Hepatocyte (in vitro differentiated cells): ENCODE results near the gene SRM.

Experiments
- EZH2 ChIP-seq: fragments of 200-600 bp; sonication (generic); IDR thresholded peaks from 2 replicates; pipeline ENCODE4 v1.6.1; 2016; ENCODE audit warnings: antibody characterized with exemption, mild to moderate bottlenecking, borderline replicate concordance
- EZH2phosphoT487 ChIP-seq: fragments of 200-600 bp; sonication (generic); IDR thresholded peaks from one replicate; pipeline ENCODE4 v1.6.1; 2018; ENCODE audit warnings: antibody characterized with exemption, mild to moderate bottlenecking, low read depth, moderate library complexity; ENCODE audit not compliant: unreplicated experiment, severe bottlenecking
- TF ChIP-seq, protein P1 (sequence below): fragments of 200-600 bp; sonication (generic); IDR thresholded peaks from 2 replicates; pipeline ENCODE4 v1.5.1; 2016; ENCODE audit warnings: antibody characterized with exemption, mild to moderate bottlenecking; ENCODE audit not compliant: poor library complexity

- TF ChIP-seq, protein P1, sequence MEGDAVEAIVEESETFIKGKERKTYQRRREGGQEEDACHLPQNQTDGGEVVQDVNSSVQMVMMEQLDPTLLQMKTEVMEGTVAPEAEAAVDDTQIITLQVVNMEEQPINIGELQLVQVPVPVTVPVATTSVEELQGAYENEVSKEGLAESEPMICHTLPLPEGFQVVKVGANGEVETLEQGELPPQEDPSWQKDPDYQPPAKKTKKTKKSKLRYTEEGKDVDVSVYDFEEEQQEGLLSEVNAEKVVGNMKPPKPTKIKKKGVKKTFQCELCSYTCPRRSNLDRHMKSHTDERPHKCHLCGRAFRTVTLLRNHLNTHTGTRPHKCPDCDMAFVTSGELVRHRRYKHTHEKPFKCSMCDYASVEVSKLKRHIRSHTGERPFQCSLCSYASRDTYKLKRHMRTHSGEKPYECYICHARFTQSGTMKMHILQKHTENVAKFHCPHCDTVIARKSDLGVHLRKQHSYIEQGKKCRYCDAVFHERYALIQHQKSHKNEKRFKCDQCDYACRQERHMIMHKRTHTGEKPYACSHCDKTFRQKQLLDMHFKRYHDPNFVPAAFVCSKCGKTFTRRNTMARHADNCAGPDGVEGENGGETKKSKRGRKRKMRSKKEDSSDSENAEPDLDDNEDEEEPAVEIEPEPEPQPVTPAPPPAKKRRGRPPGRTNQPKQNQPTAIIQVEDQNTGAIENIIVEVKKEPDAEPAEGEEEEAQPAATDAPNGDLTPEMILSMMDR = no peak
- TF ChIP-seq EZH2 = no peak
- no peak for TF ChIP-seq EZH2phosphoT487
Measured at GRCh38 chr1:11101347-11101746, 41.5 kb upstream of the SRM start.
